PC-9 (cell line): ENCODE results near the gene PUDP. TPM values are rescaled to one million over a fixed set of nuclear protein-coding genes. Genes with fewer than 3 reads are reported as not detected.
"Not testable (repeated sequence)": the region's sequence is repeated elsewhere in the genome, so short reads cannot be mapped to it uniquely, and the experiment has no call there.

Source experiments
- BruUV-seq: library from RNA; stranded (reverse); fragments of 400-500 nt; replicated peaks from 2 replicates; lab custom pipeline; 2021; lab: Mats Ljungman, UMichigan
- CTCF ChIA-PET: fragments of 300-600 bp; sonication (Branson Sonifier 250); formaldehyde crosslinking; loops from one replicate; lab custom pipeline; 2022; ENCODE audit warnings: antibody characterized with exemption; lab: Charles Lee
- POLR2A ChIA-PET: fragments of 300-600 bp; sonication (Branson Sonifier 250); formaldehyde crosslinking; loops from one replicate; lab custom pipeline; 2022; ENCODE audit warnings: antibody characterized with exemption; ENCODE audit not compliant: unreplicated experiment; lab: Charles Lee
- DNase-seq, 2 experiments: peaks; one replicate each; pipeline versions ENCODE4 v3.0.0 to v3.0.0-alpha.2; 2015 to 2022; ENCODE audit warnings: mixed read lengths in 1 of 2
- H2AFZ ChIP-seq: fragments of 200-600 bp; sonication (generic); 2 replicates; pipeline ENCODE4 v1.8.1; 2017; ENCODE audit warnings: antibody characterized with exemption
- H3F3A ChIP-seq: fragments of 200-600 bp; sonication (generic); 2 replicates; pipeline ENCODE4 v1.8.1; 2017; ENCODE audit warnings: antibody characterized with exemption, mild to moderate bottlenecking, low read depth; ENCODE audit not compliant: insufficient read depth
- H3K27ac ChIP-seq: fragments of 200-600 bp; sonication (generic); 2 replicates; pipeline ENCODE4 v1.6.1; 2016; ENCODE audit warnings: mixed run types
- H3K27me3 ChIP-seq: fragments of 200-600 bp; sonication (generic); 2 replicates; pipeline ENCODE4 v1.6.1; 2016; ENCODE audit warnings: low read depth, mixed run types; ENCODE audit not compliant: insufficient read depth
- H3K36me3 ChIP-seq: fragments of 200-600 bp; sonication (generic); 2 replicates; pipeline ENCODE4 v1.6.1; 2016; ENCODE audit warnings: low read depth, mixed run types
- H3K4me1 ChIP-seq: fragments of 200-600 bp; sonication (generic); replicated peaks from 2 replicates; pipeline ENCODE4 v1.6.1; 2016; ENCODE audit warnings: mixed run types; ENCODE audit not compliant: insufficient read depth
- H3K4me2 ChIP-seq: fragments of 200-600 bp; sonication (generic); 2 replicates; pipeline ENCODE4 v1.6.1; 2017; ENCODE audit warnings: mixed run types
- H3K4me3 ChIP-seq: fragments of 200-600 bp; sonication (generic); 2 replicates; pipeline ENCODE4 v1.6.1; 2016; ENCODE audit warnings: mixed run types
- H3K79me2 ChIP-seq: fragments of 200-600 bp; sonication (generic); 2 replicates; pipeline ENCODE4 v1.6.1; 2017; ENCODE audit warnings: low read depth, mixed run types
- H3K9me2 ChIP-seq: fragments of 200-600 bp; sonication (generic); 2 replicates; pipeline ENCODE4 v1.8.1; 2017; ENCODE audit warnings: mild to moderate bottlenecking; ENCODE audit not compliant: insufficient read depth
- H3K9me3 ChIP-seq: fragments of 200-600 bp; sonication (generic); 2 replicates; pipeline ENCODE4 v1.8.1; 2016; ENCODE audit warnings: low read depth; ENCODE audit not compliant: insufficient read depth
- H4K20me1 ChIP-seq: fragments of 200-600 bp; sonication (generic); 2 replicates; pipeline ENCODE4 v1.8.1; 2017; ENCODE audit not compliant: insufficient read depth
- EZH2 ChIP-seq: fragments of 200-600 bp; sonication (generic); IDR thresholded peaks from 2 replicates; pipeline ENCODE4 v1.8.0; 2017; ENCODE audit warnings: antibody characterized with exemption, low read depth
- intact Hi-C: fragments of 100-400 bp; cut with micrococcal nuclease; formaldehyde crosslinking; loops from one replicate; pipeline ENCODE4 v1.10.0; 2022; ENCODE audit not compliant: unreplicated experiment
- total RNA-seq: library from RNA; stranded (reverse); gene quantifications from 2 replicates; pipeline ENCODE4 v1.2.3, GENCODE V29; 2021
- TF ChIP-seq, protein P1 (sequence below): fragments of 200-600 bp; sonication (generic); conservative IDR thresholded peaks from 2 replicates; pipeline ENCODE4 v1.6.1; 2017; ENCODE audit warnings: mixed run types, antibody characterized with exemption, mild to moderate bottlenecking, moderate library complexity

Gene PUDP
- total RNA-seq, 1 experiment from 2014 or later: 24.9 TPM

- Histone ChIP-seq H4K20me1 (no peaks in the 10 kb centered on the region), H3K4me1 (no peaks in the 10 kb centered on the region), H3K4me3 (no peak overlapping the region), H3K9me3 (no peaks in the 10 kb centered on the region), H3K9me2 (no peaks in the 10 kb centered on the region), H3F3A (no peaks in the 10 kb centered on the region), H3K27me3 (no peaks in the 10 kb centered on the region), H3K4me2 (no peak overlapping the region), H2AFZ (no peak overlapping the region), H3K79me2 (no peaks in the 10 kb centered on the region), H3K36me3 (no peaks in the 10 kb centered on the region), H3K27ac (no peak overlapping the region)
- no peak for TF ChIP-seq EZH2
- TF ChIP-seq, protein P1, sequence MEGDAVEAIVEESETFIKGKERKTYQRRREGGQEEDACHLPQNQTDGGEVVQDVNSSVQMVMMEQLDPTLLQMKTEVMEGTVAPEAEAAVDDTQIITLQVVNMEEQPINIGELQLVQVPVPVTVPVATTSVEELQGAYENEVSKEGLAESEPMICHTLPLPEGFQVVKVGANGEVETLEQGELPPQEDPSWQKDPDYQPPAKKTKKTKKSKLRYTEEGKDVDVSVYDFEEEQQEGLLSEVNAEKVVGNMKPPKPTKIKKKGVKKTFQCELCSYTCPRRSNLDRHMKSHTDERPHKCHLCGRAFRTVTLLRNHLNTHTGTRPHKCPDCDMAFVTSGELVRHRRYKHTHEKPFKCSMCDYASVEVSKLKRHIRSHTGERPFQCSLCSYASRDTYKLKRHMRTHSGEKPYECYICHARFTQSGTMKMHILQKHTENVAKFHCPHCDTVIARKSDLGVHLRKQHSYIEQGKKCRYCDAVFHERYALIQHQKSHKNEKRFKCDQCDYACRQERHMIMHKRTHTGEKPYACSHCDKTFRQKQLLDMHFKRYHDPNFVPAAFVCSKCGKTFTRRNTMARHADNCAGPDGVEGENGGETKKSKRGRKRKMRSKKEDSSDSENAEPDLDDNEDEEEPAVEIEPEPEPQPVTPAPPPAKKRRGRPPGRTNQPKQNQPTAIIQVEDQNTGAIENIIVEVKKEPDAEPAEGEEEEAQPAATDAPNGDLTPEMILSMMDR: no peak
- no peak for DNase-seq
- ChIA-PET CTCF (no interaction called here), POLR2A (no interaction called here)
- intact Hi-C loops: no loop called here
- no TSS peak for BruUV-seq
Observed at GRCh38 chrX:7050271-7050670, 97.7 kb downstream of the PUDP start.

- no peaks in the 10 kb centered on the region for H4K20me1 ChIP-seq
Observed at GRCh38 chrX:7047951-7048350, 100.0 kb downstream of the PUDP start.

DNA sequence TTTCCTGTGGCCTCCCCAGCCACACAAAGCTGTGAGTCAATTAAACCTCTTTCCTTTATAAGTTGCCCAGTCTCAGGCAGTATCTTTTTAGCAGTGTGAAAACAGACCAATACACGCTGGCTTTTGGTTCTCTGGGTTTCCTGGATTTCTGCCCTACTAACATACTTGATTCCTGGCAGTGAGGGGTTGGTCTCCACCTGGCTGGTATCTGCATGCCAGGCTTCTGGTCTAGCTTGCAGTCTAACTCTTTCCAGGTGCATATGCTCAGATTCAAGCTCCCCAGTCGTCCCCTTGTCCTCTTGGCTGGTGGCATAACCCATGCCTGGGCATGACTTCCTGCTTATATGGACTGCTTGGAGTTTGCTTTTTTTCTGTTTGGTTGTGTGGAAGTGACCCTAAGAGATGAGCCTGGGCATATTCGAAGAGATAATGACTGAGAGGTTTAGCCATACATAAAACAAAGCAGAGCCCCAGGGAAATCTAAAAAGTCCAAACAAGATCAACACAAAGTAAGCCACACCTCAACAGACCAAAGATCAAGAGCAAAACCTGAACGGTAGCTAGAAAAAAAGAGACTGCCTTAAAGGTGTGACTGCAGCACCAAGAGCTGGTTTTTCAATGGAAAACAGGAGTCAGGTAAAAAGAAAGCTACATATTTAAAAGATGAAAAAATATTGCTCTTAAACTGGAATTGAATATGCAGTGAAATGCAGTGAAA lies 102.6 kb downstream of the PUDP start:
- Histone ChIP-seq H3K4me2 (no peak overlapping the region), H3K27ac (no peak overlapping the region), H3F3A (no peaks in the 10 kb centered on the region), H3K9me2 (no peaks in the 10 kb centered on the region), H4K20me1 (no peaks in the 10 kb centered on the region), H3K4me3 (no peak overlapping the region), H3K79me2 (no peaks in the 10 kb centered on the region), H3K27me3 (no peaks in the 10 kb centered on the region), H2AFZ (no peak overlapping the region), H3K4me1 (no peaks in the 10 kb centered on the region), H3K9me3 (no peaks in the 10 kb centered on the region), H3K36me3 (no peaks in the 10 kb centered on the region)
- no TSS peak for BruUV-seq
- POLR2A ChIA-PET: no interaction called here
- TF ChIP-seq, protein P1: no peak
- TF ChIP-seq EZH2: no peak
- intact Hi-C loops: no loop called here
- CTCF ChIA-PET: no interaction called here
- DNase-seq: no peak

More at GRCh38 chrX:7047951-7048350, 100.0 kb downstream of the PUDP start:
- CTCF ChIA-PET: no interaction called here
- POLR2A ChIA-PET: no interaction called here
- H3K4me2 ChIP-seq: no peak overlapping the region
- no peaks in the 10 kb centered on the region for H3K36me3 ChIP-seq
- no peaks in the 10 kb centered on the region for H3K27me3 ChIP-seq
- BruUV-seq: no TSS peak
- H3K9me2 ChIP-seq: no peaks in the 10 kb centered on the region
- H2AFZ ChIP-seq: no peak overlapping the region
- no peaks in the 10 kb centered on the region for H3K4me1 ChIP-seq
- TF ChIP-seq EZH2: no peak
- TF ChIP-seq, protein P1: no peak; the same call in 1 of the 2 replicates
- H3F3A ChIP-seq: no peaks in the 10 kb centered on the region
- no peaks in the 10 kb centered on the region for H3K9me3 ChIP-seq
- DNase-seq: no peak
- no peak overlapping the region for H3K4me3 ChIP-seq
- H3K27ac ChIP-seq: no peak overlapping the region
- H3K79me2 ChIP-seq: no peaks in the 10 kb centered on the region
- intact Hi-C loops: no loop called here

- H3F3A ChIP-seq, POLR2A ChIA-PET, H3K9me2 ChIP-seq, DNase-seq, H3K4me3 ChIP-seq, H3K27me3 ChIP-seq, H3K9me3 ChIP-seq, H3K79me2 ChIP-seq, H3K4me1 ChIP-seq, H3K27ac ChIP-seq, BruUV-seq, H3K36me3 ChIP-seq, H2AFZ ChIP-seq, CTCF ChIA-PET, intact Hi-C loops, H3K4me2 ChIP-seq, H4K20me1 ChIP-seq: not testable (repeated sequence)
Observed at GRCh38 chrX:7043796-7044433, 104.0 kb downstream of the PUDP start.
